SU-DHL-6 (cell line): ENCODE measurements around the gene MAIP1.

ENCODE experiments used
- H2AFZ ChIP-seq: fragments of 200-600 bp; sonication (generic); 2 replicates; pipeline ENCODE4 v1.6.1; 2014; ENCODE audit warnings: low read depth, mild to moderate bottlenecking, moderate library complexity, mixed read lengths, antibody characterized with exemption, low read length; ENCODE audit not compliant: severe bottlenecking
- H3F3A ChIP-seq: fragments of 200-600 bp; shearing (Covaris generic); 2 replicates; pipeline ENCODE4 v1.6.0; 2016; ENCODE audit warnings: antibody characterized with exemption, mild to moderate bottlenecking; ENCODE audit not compliant: insufficient read depth
- H3K27ac ChIP-seq: fragments of 200-600 bp; sonication (generic); 2 replicates; pipeline ENCODE4 v1.5.1; 2016; ENCODE audit warnings: low read depth, mild to moderate bottlenecking, low read length, moderate library complexity, mixed read lengths
- H3K27me3 ChIP-seq: fragments of 200-600 bp; sonication (generic), shearing (Covaris generic); 2 replicates; pipeline ENCODE4 v1.6.0; 2014; ENCODE audit warnings: mild to moderate bottlenecking, low read length
- H3K36me3 ChIP-seq: fragments of 200-600 bp; sonication (generic); 2 replicates; pipeline ENCODE4 v1.6.1; 2014; ENCODE audit warnings: mild to moderate bottlenecking, low read length, mixed read lengths
- H3K4me2 ChIP-seq: fragments of 300-600, 200-600 bp; shearing (Covaris generic), sonication (generic); 2 replicates; pipeline ENCODE4 v1.6.0; 2014; ENCODE audit warnings: low read length, low read depth, mild to moderate bottlenecking; ENCODE audit not compliant: poor library complexity, severe bottlenecking
- H3K4me3 ChIP-seq: fragments of 200-600 bp; sonication (generic); 2 replicates; pipeline ENCODE4 v1.5.1; 2014; ENCODE audit warnings: antibody characterized with exemption, low read length, mild to moderate bottlenecking, mixed read lengths; ENCODE audit not compliant: insufficient read depth, poor library complexity, severe bottlenecking
- H3K79me2 ChIP-seq: fragments of 200-600 bp; sonication (generic); 2 replicates; pipeline ENCODE4 v1.6.1; 2014; ENCODE audit warnings: mild to moderate bottlenecking, low read length, moderate library complexity; ENCODE audit not compliant: insufficient read depth
- H3K9ac ChIP-seq: fragments of 200-600 bp; sonication (generic); 2 replicates; pipeline ENCODE4 v1.7.0; 2014; ENCODE audit warnings: mild to moderate bottlenecking, low read length
- H3K9me2 ChIP-seq: fragments of 200-600 bp; sonication (generic); replicated peaks from 2 replicates; pipeline ENCODE4 v1.6.1; 2014; ENCODE audit warnings: low read length; ENCODE audit not compliant: insufficient read depth
- H3K9me3 ChIP-seq: fragments of 200-600 bp; sonication (generic); 2 replicates; pipeline ENCODE4 v1.6.1; 2014; ENCODE audit warnings: low read length, mixed read lengths; ENCODE audit not compliant: insufficient read depth
- H4K20me1 ChIP-seq: fragments of 200-600 bp; sonication (generic); 2 replicates; pipeline ENCODE4 v1.6.1; 2014; ENCODE audit warnings: low read depth, mild to moderate bottlenecking, antibody characterized with exemption, low read length, moderate library complexity, mixed read lengths
- EZH2phosphoT487 ChIP-seq: fragments of 200-600 bp; sonication (generic), shearing (Covaris generic); conservative IDR thresholded peaks from 2 replicates; pipeline ENCODE4 v1.6.1; 2018; ENCODE audit warnings: mild to moderate bottlenecking, antibody characterized with exemption, low read length, moderate library complexity, mixed read lengths
- TF ChIP-seq, protein P1 (sequence below): fragments of 200-600 bp; sonication (generic); IDR thresholded peaks from one replicate; pipeline ENCODE4 v1.5.1; 2017; ENCODE audit warnings: antibody characterized with exemption, mild to moderate bottlenecking, low read length, moderate library complexity; ENCODE audit not compliant: insufficient read depth, poor library complexity, severe bottlenecking

Gene MAIP1

DNA sequence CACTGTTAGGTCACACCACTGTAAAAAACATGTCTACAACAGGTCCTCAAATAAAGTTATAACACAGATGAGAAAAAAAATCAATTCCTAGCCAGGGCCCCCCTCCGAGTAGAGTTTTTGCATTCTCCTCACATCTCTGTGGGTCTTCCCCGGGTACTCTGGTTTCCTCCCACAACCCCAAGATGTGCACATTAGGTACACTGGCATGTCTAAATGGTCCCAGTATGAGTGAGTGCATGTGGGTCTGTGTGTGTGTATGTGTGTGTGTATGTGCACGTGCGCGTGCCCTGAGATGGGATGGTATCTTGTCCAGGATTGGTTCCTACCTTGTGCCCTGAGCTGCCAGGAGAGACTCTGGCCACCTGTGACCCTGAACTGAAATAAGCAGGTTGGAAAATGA lies 5.0 kb upstream of the MAIP1 start:
- no peaks in the 10 kb centered on the region for H3K9me2 ChIP-seq
- no peak overlapping the region for H3K4me2 ChIP-seq
- H3F3A ChIP-seq: no peaks in the 10 kb centered on the region
- H3K9me3 ChIP-seq: no peaks in the 10 kb centered on the region
- no peak overlapping the region for H3K9ac ChIP-seq
- H3K79me2 ChIP-seq: peaks cover 41% of the 10 kb centered on the region
- peaks cover 11% of the 10 kb centered on the region; the same call in 1 of the 2 replicates for H3K36me3 ChIP-seq
- no peak overlapping the region for H2AFZ ChIP-seq
- H4K20me1 ChIP-seq: no peaks in the 10 kb centered on the region
- TF ChIP-seq, protein P1, sequence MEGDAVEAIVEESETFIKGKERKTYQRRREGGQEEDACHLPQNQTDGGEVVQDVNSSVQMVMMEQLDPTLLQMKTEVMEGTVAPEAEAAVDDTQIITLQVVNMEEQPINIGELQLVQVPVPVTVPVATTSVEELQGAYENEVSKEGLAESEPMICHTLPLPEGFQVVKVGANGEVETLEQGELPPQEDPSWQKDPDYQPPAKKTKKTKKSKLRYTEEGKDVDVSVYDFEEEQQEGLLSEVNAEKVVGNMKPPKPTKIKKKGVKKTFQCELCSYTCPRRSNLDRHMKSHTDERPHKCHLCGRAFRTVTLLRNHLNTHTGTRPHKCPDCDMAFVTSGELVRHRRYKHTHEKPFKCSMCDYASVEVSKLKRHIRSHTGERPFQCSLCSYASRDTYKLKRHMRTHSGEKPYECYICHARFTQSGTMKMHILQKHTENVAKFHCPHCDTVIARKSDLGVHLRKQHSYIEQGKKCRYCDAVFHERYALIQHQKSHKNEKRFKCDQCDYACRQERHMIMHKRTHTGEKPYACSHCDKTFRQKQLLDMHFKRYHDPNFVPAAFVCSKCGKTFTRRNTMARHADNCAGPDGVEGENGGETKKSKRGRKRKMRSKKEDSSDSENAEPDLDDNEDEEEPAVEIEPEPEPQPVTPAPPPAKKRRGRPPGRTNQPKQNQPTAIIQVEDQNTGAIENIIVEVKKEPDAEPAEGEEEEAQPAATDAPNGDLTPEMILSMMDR: no peak
- no peak for TF ChIP-seq EZH2phosphoT487
- no peaks in the 10 kb centered on the region for H3K27me3 ChIP-seq
- H3K27ac ChIP-seq: no peak overlapping the region
- no peak overlapping the region for H3K4me3 ChIP-seq

DNA sequence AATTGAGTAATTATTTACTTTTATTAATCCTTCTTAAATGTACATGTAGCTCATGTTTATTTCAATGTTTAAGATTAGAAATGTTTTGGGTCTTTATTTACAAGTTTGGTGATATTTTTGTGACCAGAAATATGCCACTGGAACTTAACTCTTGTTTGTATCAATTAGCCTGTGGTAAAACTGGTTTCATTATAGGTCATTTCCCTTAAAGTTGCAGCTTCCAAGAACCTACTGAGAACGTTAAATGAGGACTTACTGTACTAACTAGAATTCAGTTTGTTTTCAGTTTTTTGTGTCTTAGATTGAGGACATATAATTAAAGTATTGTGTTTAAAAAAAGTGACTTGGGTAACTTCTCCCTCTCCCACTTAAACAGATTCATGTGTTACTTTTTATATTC lies 4.4 kb upstream of the MAIP1 start:
- Histone ChIP-seq H3K4me2 (no peak overlapping the region), H3K36me3 (peaks cover 10% of the 10 kb centered on the region; the same call in 1 of the 2 replicates), H3F3A (no peaks in the 10 kb centered on the region)

DNA sequence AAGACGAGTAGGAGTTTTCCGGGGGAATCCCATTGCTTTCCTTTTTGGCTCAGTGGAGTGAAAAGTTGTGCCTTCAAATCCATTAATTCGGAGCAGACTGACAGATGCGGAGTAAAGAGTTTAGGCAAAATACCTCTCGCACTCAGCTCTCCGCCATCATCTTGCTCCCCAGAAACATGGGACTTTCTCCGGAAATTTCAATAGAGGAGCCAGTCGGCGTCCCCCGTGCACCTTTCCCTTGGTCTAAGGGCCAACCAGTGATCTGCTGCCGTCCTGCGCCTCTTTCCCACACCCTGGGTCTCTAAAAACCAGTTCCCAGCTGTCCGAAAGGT lies 409 bp upstream of the MAIP1 start:
- TF ChIP-seq, protein P1: no peak
- TF ChIP-seq EZH2phosphoT487: no peak
- no peaks in the 10 kb centered on the region for H3K27me3 ChIP-seq
- peak overlapping the region; percentile 86 for H3K4me2 ChIP-seq
- H2AFZ ChIP-seq: peak overlapping the region; percentile 97
- H3F3A ChIP-seq: no peaks in the 10 kb centered on the region
- H3K27ac ChIP-seq: peak overlapping the region; percentile 71
- H3K9me2 ChIP-seq: no peaks in the 10 kb centered on the region
- no peaks in the 10 kb centered on the region for H3K9me3 ChIP-seq
- peak overlapping the region; percentile 86 for H3K9ac ChIP-seq
- peaks cover 72% of the 10 kb centered on the region for H3K79me2 ChIP-seq
- peak overlapping the region; percentile 92 for H3K4me3 ChIP-seq
- H3K36me3 ChIP-seq: peaks cover 6% of the 10 kb centered on the region
- H4K20me1 ChIP-seq: no peaks in the 10 kb centered on the region

More for the DNA sequence above, 4.4 kb upstream of the MAIP1 start:
- Histone ChIP-seq H3K9ac (no peak overlapping the region), H3K9me3 (no peaks in the 10 kb centered on the region), H3K9me2 (no peaks in the 10 kb centered on the region), H3K27me3 (no peaks in the 10 kb centered on the region), H3K27ac (no peak overlapping the region), H3K4me3 (no peak overlapping the region), H4K20me1 (no peaks in the 10 kb centered on the region), H2AFZ (no peak overlapping the region), H3K79me2 (peaks cover 47% of the 10 kb centered on the region)
- no peak for TF ChIP-seq EZH2phosphoT487
- TF ChIP-seq, protein P1: no peak
